Esophagus squamous epithelium (tissue), 5 donors: ENCODE results near the gene CDH11. TPM values are rescaled to one million over a fixed set of nuclear protein-coding genes. Genes with fewer than 3 reads are reported as not detected.
A peak's percentile ranks its signal among the peaks of the same experiment; 100 is the strongest.

Experiments used
- DNase-seq: peaks from one replicate; lab custom pipeline; 2025; lab: John Stamatoyannopoulos, UW
- H3K27ac ChIP-seq, 4 donors: fragments of 200-600 bp; sonication (generic); one replicate each; pipeline ENCODE4 v1.5.1; 2016 to 2019; ENCODE audit warnings: mild to moderate bottlenecking in 1 of 4
- H3K27me3 ChIP-seq, 4 donors: fragments of 200-600 bp; sonication (generic); 1 replicate in 3 of 4; 2 replicates in 1 of 4; pipeline versions ENCODE4 v1.5.1 to v1.6.0; 2017 to 2021; ENCODE audit warnings: antibody characterized with exemption in 1 of 4
- H3K36me3 ChIP-seq, 3 donors: fragments of 200-600 bp; sonication (generic); one replicate each; pipeline ENCODE4 v1.5.1; 2016 to 2019
- H3K4me1 ChIP-seq, 3 donors: fragments of 200-600 bp; sonication (generic); one replicate each; pipeline ENCODE4 v1.5.1; 2017 to 2019
- H3K4me3 ChIP-seq, 4 donors: fragments of 200-600 bp; sonication (generic); 1 replicate in 3 of 4; 2 replicates in 1 of 4; pipeline ENCODE4 v1.5.1; 2016 to 2019; ENCODE audit warnings: mild to moderate bottlenecking in 2 of 4, moderate library complexity in 1 of 4
- H3K9me3 ChIP-seq, 3 donors: fragments of 200-600 bp; sonication (generic); one replicate each; pipeline ENCODE4 v1.5.1; 2016 to 2019
- CTCF ChIP-seq, 6 experiments: fragments of 450-650 bp in 4 of 6; fragments of 200-600 bp in 2 of 6; sonication (generic) in 2 of 6; IDR thresholded peaks; one replicate each; pipeline ENCODE4 v1.5.1; 2016 to 2019; ENCODE audit warnings: antibody characterized with exemption in 6 of 6, mild to moderate bottlenecking in 4 of 6, moderate library complexity in 4 of 6
- POLR2A ChIP-seq, 4 donors: fragments of 450-650 bp; IDR thresholded peaks; one replicate each; pipeline ENCODE4 v1.6.1; 2017; ENCODE audit warnings: antibody characterized with exemption in 4 of 4, mild to moderate bottlenecking in 4 of 4, moderate library complexity in 3 of 4
- WGBS, 2 donors: methylation state at CpG; one replicate each; pipeline ENCODE4 v1.1.5; 2018; 5-methylcytosine and 5-hydroxymethylcytosine counted together
- intact Hi-C: fragments of 100-400 bp; cut with DNase I; formaldehyde crosslinking; loops from one replicate; pipeline ENCODE4 v1.15.0; 2022
- total RNA-seq, 4 donors: library from RNA; depleted of rRNA; stranded (reverse); fragments of >200 nt; gene quantifications; one replicate each; pipeline ENCODE4 v1.1.0, GENCODE V29; 2016
- donor health status: DM: yes; HTN: yes; CAD: no.

CDH11 gene
- total RNA-seq, 4 donors from 2014 or later = 3.4 to 17.5 (median 6.6) TPM

GRCh38 chr16:65120831-65121721 is 787 bp downstream of the CDH11 start:
- Histone ChIP-seq H3K27ac (peak overlapping the region; percentile 56 to 92 (median 81)), H3K4me3 (peak overlapping the region; percentile 30 to 72 (median 52)), H3K27me3 (peaks cover 0 to 57% (median 2%) of the 10 kb centered on the region in 4 donors), H3K36me3 (no peaks in the 10 kb centered on the region), H3K9me3 (no peaks in the 10 kb centered on the region), H3K4me1 (peaks cover 4 to 69% (median 13%) of the 10 kb centered on the region in 3 donors)
- intact Hi-C loops = loop anchor here (5.0 kb wide), 1 partner anchor 1151 kb away; no protein-coding TSS in a partner anchor
- DNase-seq = no peak
- TF ChIP-seq CTCF (IDR thresholded peaks at IDR 0.05) = no peak
- TF ChIP-seq POLR2A (IDR thresholded peaks at IDR 0.05) = no peak
- 2 to 8% methylated on average over 8 to 25 of the region's 68 CpGs for WGBS, 2 donors

DNA sequence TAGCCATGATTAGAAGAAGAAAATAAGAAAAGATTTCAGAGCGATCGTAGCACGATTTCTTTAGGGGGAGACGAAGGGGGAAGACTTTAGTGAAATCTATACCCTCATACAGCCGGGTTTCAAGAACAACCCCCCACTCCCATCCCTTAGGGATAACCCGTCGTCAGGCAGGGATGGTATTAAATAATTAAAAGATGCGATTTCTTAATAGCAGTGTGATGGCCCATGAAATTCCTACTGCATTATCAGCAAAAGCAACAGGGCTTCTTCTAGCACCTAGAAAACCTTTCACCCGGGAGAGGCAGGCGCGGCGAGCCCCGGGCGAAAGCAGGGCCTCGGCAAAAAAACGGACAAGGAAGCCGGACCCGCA is 1.4 kb downstream of the CDH11 start:
- Histone ChIP-seq H3K36me3 (no peaks in the 10 kb centered on the region), H3K27me3 (peaks cover 0 to 57% (median 2%) of the 10 kb centered on the region in 4 donors), H3K4me3 (peak overlapping the region; percentile 30 to 72 (median 52)), H3K9me3 (no peaks in the 10 kb centered on the region), H3K27ac (peak overlapping the region; percentile 56 to 92 (median 81)), H3K4me1 (peaks cover 4 to 73% (median 13%) of the 10 kb centered on the region in 3 donors)
- WGBS, 2 donors = 21 to 23% methylated on average over 8 to 13 of the region's 18 CpGs
- TF ChIP-seq POLR2A (IDR thresholded peaks at IDR 0.05) = no peak
- no peak for TF ChIP-seq CTCF (IDR thresholded peaks at IDR 0.05)
- intact Hi-C loops = loop anchor here (5.0 kb wide), 1 partner anchor 1152 kb away; no protein-coding TSS in a partner anchor
- DNase-seq = no peak

GRCh38 chr16:65119901-65120401 is 1.9 kb downstream of the CDH11 start:
- Histone ChIP-seq H3K4me1 (peaks cover 4 to 73% (median 13%) of the 10 kb centered on the region in 3 donors), H3K27me3 (peaks cover 0 to 57% (median 2%) of the 10 kb centered on the region in 4 donors), H3K9me3 (no peaks in the 10 kb centered on the region), H3K36me3 (no peaks in the 10 kb centered on the region), H3K27ac (peak overlapping the region in 3 of 4 donors; percentile 70 to 92 (median 92)), H3K4me3 (peak overlapping the region; percentile 30 to 72 (median 52))
- DNase-seq = no peak
- no peak for TF ChIP-seq CTCF (IDR thresholded peaks at IDR 0.05)
- no peak for TF ChIP-seq POLR2A (IDR thresholded peaks at IDR 0.05)
- WGBS, 2 donors = 30 to 31% methylated on average over 10 to 11 of the region's 11 CpGs
- intact Hi-C loops = loop anchor here (5.0 kb wide), 1 partner anchor 1152 kb away; no protein-coding TSS in a partner anchor

GRCh38 chr16:65119435-65119834 is 2.4 kb downstream of the CDH11 start:
- 62 to 68% methylated on average over 2 of the region's 2 CpGs for WGBS, 2 donors
- H3K9me3 ChIP-seq = no peaks in the 10 kb centered on the region
- TF ChIP-seq POLR2A (IDR thresholded peaks at IDR 0.05) (no peak), CTCF (IDR thresholded peaks at IDR 0.05) (no peak)
- peak overlapping the region in 2 of 4 donors; percentile 70 to 92 for H3K27ac ChIP-seq
- no peak for DNase-seq
- peaks cover 4 to 73% (median 13%) of the 10 kb centered on the region in 3 donors for H3K4me1 ChIP-seq
- intact Hi-C loops = no loop called here
- peaks cover 0 to 56% (median 2%) of the 10 kb centered on the region in 4 donors for H3K27me3 ChIP-seq
- no peaks in the 10 kb centered on the region for H3K36me3 ChIP-seq
- no peak overlapping the region for H3K4me3 ChIP-seq

DNA sequence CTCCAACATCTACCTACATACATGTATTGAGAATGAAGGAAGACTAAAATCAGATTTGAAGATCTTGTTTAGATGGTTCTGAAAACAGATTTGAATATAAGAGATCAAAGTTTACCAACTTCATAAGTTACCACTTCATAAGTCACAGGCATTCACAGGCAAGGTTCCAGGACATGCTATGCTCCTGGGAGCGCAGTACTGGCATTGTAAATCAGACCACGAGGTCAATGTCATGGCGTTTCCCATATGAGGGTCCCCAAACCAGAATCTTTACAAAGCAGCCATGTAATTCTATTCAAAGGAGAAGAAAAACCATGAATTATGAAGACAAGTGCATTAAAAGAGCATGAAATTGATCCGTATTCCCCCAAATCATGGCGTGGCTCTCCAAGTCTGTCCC is 3.0 kb downstream of the CDH11 start:
- Histone ChIP-seq H3K4me1 (peaks cover 4 to 71% (median 13%) of the 10 kb centered on the region in 3 donors), H3K4me3 (no peak overlapping the region), H3K27ac (no peak overlapping the region), H3K9me3 (no peaks in the 10 kb centered on the region), H3K36me3 (no peaks in the 10 kb centered on the region), H3K27me3 (peaks cover 0 to 50% (median 2%) of the 10 kb centered on the region in 4 donors)
- intact Hi-C loops = no loop called here
- WGBS, 2 donors = 60 to 63% methylated on average over 5 of the region's 5 CpGs
- TF ChIP-seq POLR2A (IDR thresholded peaks at IDR 0.05) = no peak
- TF ChIP-seq CTCF (IDR thresholded peaks at IDR 0.05) = no peak
- no peak for DNase-seq
